Peyer's patch (tissue), 4 donors: ENCODE data around the gene ENAH. TPM values are rescaled to one million over a fixed set of nuclear protein-coding genes. Genes with fewer than 3 reads are reported as not detected.
A peak's percentile ranks its signal among the peaks of the same experiment; 100 is the strongest.

ENCODE experiments used
- DNase-seq, 3 donors: peaks; one replicate each; pipeline ENCODE4 v3.0.0-alpha.2; 2017 to 2019
- H3K27ac ChIP-seq, 4 donors: fragments of 200-600 bp; sonication (generic); one replicate each; pipeline ENCODE4 v1.5.1; 2016 to 2019
- H3K27me3 ChIP-seq, 2 donors: fragments of 200-600 bp; sonication (generic); one replicate each; pipeline ENCODE4 v1.5.1; 2019
- H3K36me3 ChIP-seq, 3 donors: fragments of 200-600 bp; sonication (generic); one replicate each; pipeline ENCODE4 v1.5.1; 2016 to 2019
- H3K4me1 ChIP-seq, 4 donors: fragments of 200-600 bp; sonication (generic); one replicate each; pipeline ENCODE4 v1.5.1; 2016 to 2019
- H3K4me3 ChIP-seq, 4 donors: fragments of 200-600 bp; sonication (generic); 1 replicate in 3 of 4; 2 replicates in 1 of 4; pipeline ENCODE4 v1.5.1; 2016 to 2019; ENCODE audit warnings: mild to moderate bottlenecking in 1 of 4
- H3K9me3 ChIP-seq, 4 donors: fragments of 200-600 bp; sonication (generic); one replicate each; pipeline ENCODE4 v1.5.1; 2016 to 2019; ENCODE audit warnings: mild to moderate bottlenecking in 1 of 4
- POLR2A ChIP-seq, 2 donors: fragments of 450-650 bp; IDR thresholded peaks; one replicate each; pipeline ENCODE4 v1.5.1; 2017; ENCODE audit warnings: antibody characterized with exemption in 2 of 2, mild to moderate bottlenecking in 2 of 2, moderate library complexity in 2 of 2
- total RNA-seq, 4 donors: library from RNA; depleted of rRNA; stranded (reverse); fragments of >200 nt; gene quantifications; one replicate each; pipeline ENCODE4 v1.1.0, GENCODE V29; 2016
- TF ChIP-seq, protein P1 (sequence below), 6 experiments: fragments of 450-650 bp in 4 of 6; fragments of 200-600 bp in 2 of 6; sonication (generic) in 1 of 6; IDR thresholded peaks; one replicate each; pipeline ENCODE4 v1.5.1; 2017 to 2019; ENCODE audit warnings: antibody characterized with exemption in 6 of 6, mild to moderate bottlenecking in 3 of 6, moderate library complexity in 1 of 6

Gene ENAH
- total RNA-seq, 4 donors from 2014 or later: 7.6 to 51.2 (median 16.5) TPM

DNA sequence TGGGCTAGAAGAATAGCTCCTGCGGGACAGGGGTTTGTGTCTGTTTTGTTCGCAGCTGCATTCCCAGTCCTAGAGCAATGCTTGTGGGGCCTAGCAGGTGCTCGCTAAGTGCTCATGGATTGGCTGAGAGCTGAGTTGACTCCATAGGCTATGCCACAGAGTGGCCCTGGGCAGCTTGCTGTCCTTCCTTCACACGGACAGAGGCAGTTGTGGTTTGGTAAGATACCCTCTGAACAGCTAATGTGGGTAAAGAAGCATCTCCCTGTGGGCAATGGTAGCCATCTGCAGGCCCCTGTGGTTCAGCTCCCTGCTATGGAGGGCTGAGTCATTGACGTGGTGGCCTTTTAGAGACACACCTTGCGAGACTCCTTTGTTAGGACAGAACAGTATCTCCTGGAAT, 201.6 kb downstream of the ENAH start:
- peak overlapping the region in 1 of 4 donors; percentile 36 for H3K27ac ChIP-seq
- TF ChIP-seq POLR2A (IDR thresholded peaks at IDR 0.05): no peak
- TF ChIP-seq, protein P1, sequence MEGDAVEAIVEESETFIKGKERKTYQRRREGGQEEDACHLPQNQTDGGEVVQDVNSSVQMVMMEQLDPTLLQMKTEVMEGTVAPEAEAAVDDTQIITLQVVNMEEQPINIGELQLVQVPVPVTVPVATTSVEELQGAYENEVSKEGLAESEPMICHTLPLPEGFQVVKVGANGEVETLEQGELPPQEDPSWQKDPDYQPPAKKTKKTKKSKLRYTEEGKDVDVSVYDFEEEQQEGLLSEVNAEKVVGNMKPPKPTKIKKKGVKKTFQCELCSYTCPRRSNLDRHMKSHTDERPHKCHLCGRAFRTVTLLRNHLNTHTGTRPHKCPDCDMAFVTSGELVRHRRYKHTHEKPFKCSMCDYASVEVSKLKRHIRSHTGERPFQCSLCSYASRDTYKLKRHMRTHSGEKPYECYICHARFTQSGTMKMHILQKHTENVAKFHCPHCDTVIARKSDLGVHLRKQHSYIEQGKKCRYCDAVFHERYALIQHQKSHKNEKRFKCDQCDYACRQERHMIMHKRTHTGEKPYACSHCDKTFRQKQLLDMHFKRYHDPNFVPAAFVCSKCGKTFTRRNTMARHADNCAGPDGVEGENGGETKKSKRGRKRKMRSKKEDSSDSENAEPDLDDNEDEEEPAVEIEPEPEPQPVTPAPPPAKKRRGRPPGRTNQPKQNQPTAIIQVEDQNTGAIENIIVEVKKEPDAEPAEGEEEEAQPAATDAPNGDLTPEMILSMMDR (IDR thresholded peaks at IDR 0.05): no peak
- peak in 1 of 3 donors; percentile 39 for DNase-seq

DNA sequence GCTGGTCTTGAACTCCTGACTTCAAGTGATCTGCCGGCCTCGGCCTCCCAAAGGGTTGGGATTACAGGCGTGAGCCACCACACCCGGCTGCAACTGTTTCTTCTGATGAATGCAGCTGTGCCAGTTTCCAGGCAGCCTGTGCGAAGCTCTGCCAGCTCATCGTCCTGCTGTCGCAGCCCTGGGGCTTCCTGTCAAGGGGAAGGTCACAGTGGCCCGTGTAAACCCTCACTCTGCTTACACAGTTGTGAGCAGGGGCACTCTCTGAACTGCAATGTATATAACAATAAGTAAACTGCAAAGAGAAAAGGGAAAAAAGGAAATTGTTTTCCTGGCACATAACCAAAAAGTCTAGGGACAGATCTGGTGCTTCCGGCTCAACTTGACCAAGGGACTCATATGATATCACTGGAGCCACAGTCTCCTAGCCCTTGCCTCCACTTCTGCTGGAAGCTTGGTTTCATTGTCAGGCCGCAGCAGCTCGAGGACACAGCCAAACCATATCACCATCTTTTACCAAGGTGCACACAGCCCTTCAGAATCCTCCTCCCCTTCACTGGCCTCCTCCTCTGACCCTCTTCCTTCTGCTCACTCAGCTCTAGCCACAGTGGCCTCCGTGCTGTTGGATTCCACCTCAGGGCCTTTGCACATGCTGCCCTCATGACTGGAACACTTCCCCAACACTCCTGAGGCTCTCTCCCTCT, 202.3 kb downstream of the ENAH start:
- peak overlapping the region in 1 of 4 donors; percentile 36 for H3K27ac ChIP-seq
- peaks cover 3 to 30% (median 7%) of the 10 kb centered on the region in 4 donors for H3K4me1 ChIP-seq
- DNase-seq: peak in 1 of 3 donors; percentile 48
- H3K27me3 ChIP-seq: no peaks in the 10 kb centered on the region
- no peaks in the 10 kb centered on the region for H3K9me3 ChIP-seq
- H3K4me3 ChIP-seq: no peak overlapping the region
- TF ChIP-seq, protein P1 (IDR thresholded peaks at IDR 0.05): no peak
- TF ChIP-seq POLR2A (IDR thresholded peaks at IDR 0.05): no peak
- H3K36me3 ChIP-seq: no peaks in the 10 kb centered on the region

More for the DNA sequence above, 201.6 kb downstream of the ENAH start:
- peaks cover 0 to 23% (median 2%) of the 10 kb centered on the region in 4 donors for H3K4me1 ChIP-seq
- no peaks in the 10 kb centered on the region for H3K36me3 ChIP-seq
- no peak overlapping the region for H3K4me3 ChIP-seq
- H3K27me3 ChIP-seq: no peaks in the 10 kb centered on the region
- H3K9me3 ChIP-seq: no peaks in the 10 kb centered on the region

DNA sequence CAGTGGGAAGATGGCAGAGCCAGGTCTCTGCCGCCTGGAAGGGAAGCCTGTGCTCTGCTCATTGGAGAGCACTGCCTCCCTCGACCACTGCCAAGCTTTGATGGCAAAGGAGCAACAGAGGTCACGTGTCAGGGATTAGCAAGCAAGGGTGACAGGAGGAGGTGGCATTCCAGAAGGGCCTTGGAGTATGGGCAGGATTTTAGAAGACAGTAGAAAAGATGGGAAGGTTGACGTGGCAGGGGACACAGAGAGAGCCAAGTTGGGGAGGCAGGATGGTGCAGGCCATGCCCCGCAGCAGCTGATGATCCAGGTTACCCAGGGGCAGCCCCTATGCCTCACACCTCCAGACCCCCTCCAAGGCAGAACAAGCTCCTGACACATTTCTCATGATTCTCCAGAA, 203.1 kb downstream of the ENAH start:
- Histone ChIP-seq H3K9me3 (no peaks in the 10 kb centered on the region), H3K4me1 (peaks cover 7 to 38% (median 13%) of the 10 kb centered on the region in 4 donors), H3K27me3 (no peaks in the 10 kb centered on the region), H3K4me3 (no peak overlapping the region), H3K36me3 (no peaks in the 10 kb centered on the region), H3K27ac (peak overlapping the region in 2 of 4 donors; percentile 84 to 91)
- no peak for TF ChIP-seq POLR2A (IDR thresholded peaks at IDR 0.05)
- TF ChIP-seq, protein P1 (IDR thresholded peaks at IDR 0.05): no peak
- DNase-seq: peak in 1 of 3 donors; percentile 34

DNA sequence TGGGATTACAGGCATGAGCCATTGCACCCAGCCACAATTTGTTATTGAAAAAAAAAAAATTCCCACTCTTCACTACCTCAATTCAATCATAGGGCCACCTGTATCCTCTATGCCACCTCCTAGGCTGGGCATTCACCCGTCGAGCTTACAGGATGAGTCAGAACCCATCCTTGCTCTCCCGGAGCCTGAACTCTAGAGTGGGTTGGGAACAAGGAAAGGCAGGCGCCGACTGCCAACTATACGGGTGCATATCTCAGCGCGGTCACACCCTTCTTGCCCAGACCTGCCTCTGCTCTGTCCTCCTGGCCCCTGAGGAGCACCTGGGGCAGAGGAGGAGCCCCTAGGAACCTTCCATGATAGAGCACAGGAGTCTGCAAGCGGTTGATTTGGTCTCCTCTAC, 203.7 kb downstream of the ENAH start:
- H3K4me3 ChIP-seq: no peak overlapping the region
- no peaks in the 10 kb centered on the region for H3K27me3 ChIP-seq
- DNase-seq: peak in 2 of 3 donors; percentile 78 to 85
- no peak for TF ChIP-seq POLR2A (IDR thresholded peaks at IDR 0.05)
- TF ChIP-seq, protein P1 (IDR thresholded peaks at IDR 0.05): no peak
- no peaks in the 10 kb centered on the region for H3K9me3 ChIP-seq
- H3K27ac ChIP-seq: peak overlapping the region in 3 of 4 donors; percentile 42 to 91 (median 84)
- peaks cover 7 to 44% (median 15%) of the 10 kb centered on the region in 4 donors for H3K4me1 ChIP-seq
- no peaks in the 10 kb centered on the region for H3K36me3 ChIP-seq

DNA sequence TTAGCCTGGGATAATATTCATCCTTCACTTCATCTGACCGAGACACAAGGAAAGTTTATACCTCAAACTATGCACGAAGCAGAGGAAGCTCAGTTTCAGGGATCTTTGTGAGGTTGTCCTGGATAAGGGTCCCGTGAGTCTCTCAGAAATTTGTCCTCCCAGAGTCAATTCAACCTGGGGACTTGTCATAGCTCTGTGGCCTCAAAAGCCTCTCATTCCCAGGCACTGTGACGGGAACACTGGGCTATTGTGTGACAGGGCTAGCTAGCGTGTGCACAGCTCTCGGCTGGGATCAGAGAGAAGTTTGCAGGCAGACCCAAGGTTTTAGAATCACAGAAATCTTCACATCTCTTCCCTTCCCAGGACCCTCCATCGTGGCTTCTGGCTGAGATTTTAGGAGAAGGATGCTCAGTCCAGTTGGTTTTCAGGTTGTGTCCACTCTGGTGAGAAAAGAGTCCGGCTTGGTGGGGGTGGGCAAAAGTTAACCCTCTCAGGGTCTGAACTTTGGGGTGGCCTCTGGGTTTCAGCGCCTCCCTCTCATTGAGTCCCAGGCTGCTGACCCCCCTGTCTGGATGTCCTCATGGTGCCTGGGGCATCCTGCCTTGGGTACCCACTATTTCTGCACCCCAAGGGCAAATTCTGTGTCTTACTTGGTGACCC, 204.6 kb downstream of the ENAH start:
- H3K27ac ChIP-seq: peak overlapping the region in 3 of 4 donors; percentile 42 to 91 (median 84)

DNA sequence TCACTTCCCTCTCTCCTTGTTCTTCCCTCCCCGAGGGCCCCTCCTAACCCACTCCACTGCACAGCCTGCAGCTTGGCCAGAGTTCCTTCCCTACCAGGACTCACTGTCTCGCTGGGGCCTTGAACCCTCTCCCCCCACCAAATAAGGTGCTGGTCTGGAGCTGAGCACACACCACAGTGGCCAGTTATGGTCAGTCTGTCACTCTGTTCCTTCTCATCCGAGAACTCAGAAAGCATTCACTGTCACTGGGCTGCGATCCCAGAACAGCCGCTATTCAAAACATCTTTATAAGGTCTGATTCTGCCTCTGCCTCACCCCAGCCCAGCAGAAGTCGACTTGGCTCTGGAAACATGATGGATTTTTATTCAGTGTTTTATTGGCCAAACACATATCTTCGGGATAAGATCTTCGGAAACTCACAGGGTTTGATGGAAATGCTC, 205.3 kb downstream of the ENAH start:
- Histone ChIP-seq H3K4me3 (no peak overlapping the region), H3K4me1 (peaks cover 7 to 55% (median 16%) of the 10 kb centered on the region in 4 donors), H3K27ac (peak overlapping the region in 3 of 4 donors; percentile 72 to 91 (median 84)), H3K27me3 (no peaks in the 10 kb centered on the region), H3K36me3 (no peaks in the 10 kb centered on the region), H3K9me3 (no peaks in the 10 kb centered on the region)
- TF ChIP-seq, protein P1 (IDR thresholded peaks at IDR 0.05): no peak
- no peak for TF ChIP-seq POLR2A (IDR thresholded peaks at IDR 0.05)
- DNase-seq: peak in 1 of 3 donors; percentile 48

More for the DNA sequence above, 204.6 kb downstream of the ENAH start:
- peak in 1 of 3 donors; percentile 40 for DNase-seq
- no peak for TF ChIP-seq POLR2A (IDR thresholded peaks at IDR 0.05)
- H3K27me3 ChIP-seq: no peaks in the 10 kb centered on the region
- peaks cover 7 to 50% (median 16%) of the 10 kb centered on the region in 4 donors for H3K4me1 ChIP-seq
- H3K4me3 ChIP-seq: no peak overlapping the region
- no peaks in the 10 kb centered on the region for H3K36me3 ChIP-seq
- no peaks in the 10 kb centered on the region for H3K9me3 ChIP-seq
